ENCODE measurements around the gene THSD4.
"Not testable (repeated sequence)": the region's sequence is repeated elsewhere in the genome, so short reads cannot be mapped to it uniquely, and the experiment has no call there.

- TF ChIP-seq CTCF (IDR thresholded peaks at IDR 0.05; ENCODE audit: poor library complexity, severe bottlenecking); EZH2 (IDR thresholded peaks at IDR 0.05; ENCODE audit: borderline replicate concordance, insufficient read depth, low read length, poor library complexity, severe bottlenecking); EP300 (conservative IDR thresholded peaks at IDR 0.05; ENCODE audit: poor library complexity, severe bottlenecking); POLR2AphosphoS5 (IDR thresholded peaks at IDR 0.05): not testable (repeated sequence)
Measured at GRCh38 chr15:71265606-71266005, 150.3 kb downstream of the THSD4 start.

All from neural cell (in vitro differentiated cells).